HepG2 (cell line): Measurements from ENCODE around the gene TRPT1. TPM values are rescaled to one million over a fixed set of nuclear protein-coding genes. Genes with fewer than 3 reads are reported as not detected.

ENCODE experiments used
- FOXO1 ChIP-seq: sonication (generic); formaldehyde crosslinking; IDR thresholded peaks from 2 replicates; pipeline ENCODE4 v1.4.0; 2020; ENCODE audit warnings: missing genetic modification reagents
- HMG20B ChIP-seq: conservative IDR thresholded peaks from 2 replicates; pipeline ENCODE4 v1.6.1; 2016; ENCODE audit warnings: missing genetic modification reagents, missing compliant biosample characterization
- SIN3A ChIP-seq: IDR thresholded peaks from 2 replicates; pipeline ENCODE4 v1.6.1; 2011; ENCODE audit warnings: low read depth, mild to moderate bottlenecking, control low read depth, low read length, borderline replicate concordance
- SOX5 ChIP-seq: IDR thresholded peaks from 2 replicates; pipeline ENCODE4 v1.6.1; 2016; ENCODE audit warnings: borderline replicate concordance
- ZBTB1 ChIP-seq: sonication (generic); formaldehyde crosslinking; IDR thresholded peaks from 2 replicates; pipeline ENCODE4 v1.4.0; 2020; ENCODE audit warnings: missing genetic modification reagents, borderline replicate concordance
- ZBTB7B ChIP-seq: sonication (generic); formaldehyde crosslinking; IDR thresholded peaks from 2 replicates; pipeline ENCODE4 v1.4.0; 2020; ENCODE audit warnings: missing genetic modification reagents
- ZNF546 ChIP-seq: sonication (generic); formaldehyde crosslinking; conservative IDR thresholded peaks from 2 replicates; pipeline ENCODE4 v1.8.1; 2023; ENCODE audit warnings: mild to moderate bottlenecking, missing genetic modification reagents
- ZNF773 ChIP-seq: sonication (generic); formaldehyde crosslinking; IDR thresholded peaks from 2 replicates; pipeline ENCODE4 v1.4.0; 2020; ENCODE audit warnings: missing genetic modification reagents, borderline replicate concordance
- ZNF781 ChIP-seq: sonication (generic); formaldehyde crosslinking; IDR thresholded peaks from 2 replicates; pipeline ENCODE4 v1.5.1; 2020; ENCODE audit warnings: borderline replicate concordance, mild to moderate bottlenecking, missing genetic modification reagents; ENCODE audit errors: not compliant biosample characterization
- ZSCAN29 ChIP-seq: sonication (generic); formaldehyde crosslinking; conservative IDR thresholded peaks from 2 replicates; pipeline ENCODE4 v1.4.0; 2020; ENCODE audit warnings: mild to moderate bottlenecking, missing genetic modification reagents
- polyA plus RNA-seq, 8 experiments: library from polyadenylated mRNA; depleted of rRNA in 3 of 8; stranded (reverse) in 7 of 8; unstranded in 1 of 8; fragments of >200 nt; fragmentation: Illumina TruSeq in 4 of 8; extraction: Trizol in 4 of 8; gene quantifications; 2 replicates each; pipeline versions ENCODE4 v1.2.1 to v1.2.3, GENCODE V29; 2011 to 2016; ENCODE audit warnings: low read depth in 4 of 8, missing spikeins in 1 of 8, mixed read lengths in 1 of 8; ENCODE audit not compliant: insufficient read depth in 1 of 8
- total RNA-seq, 5 experiments: library from RNA; depleted of rRNA; stranded (reverse); fragments of >200 nt; fragmentation: Illumina TruSeq; extraction: Trizol; gene quantifications; 2 replicates each; pipeline ENCODE4 v1.2.3, GENCODE V29; 2016; ENCODE audit warnings: low read depth in 1 of 5
- TF ChIP-seq, protein P1 (sequence below), 2 experiments: IDR thresholded peaks; 2 replicates each; pipeline ENCODE4 v1.6.1; 2011 to 2012; ENCODE audit warnings: low read length in 2 of 2, borderline replicate concordance in 1 of 2, low read depth in 1 of 2, mild to moderate bottlenecking in 1 of 2, moderate library complexity in 1 of 2
- TF ChIP-seq, protein P2 (sequence below): sonication (generic); formaldehyde crosslinking; IDR thresholded peaks from 2 replicates; pipeline ENCODE4 v1.4.0; 2020; ENCODE audit warnings: mild to moderate bottlenecking, low read depth, missing genetic modification reagents
- TF ChIP-seq, protein P3 (sequence below): sonication (generic); formaldehyde crosslinking; IDR thresholded peaks from 2 replicates; pipeline ENCODE4 v1.5.0; 2020; ENCODE audit warnings: missing genetic modification reagents
- TF ChIP-seq, protein P4 (sequence below): IDR thresholded peaks from 2 replicates; pipeline ENCODE4 v1.6.1; 2016; ENCODE audit warnings: low read depth, missing genetic modification reagents, missing compliant biosample characterization

TRPT1 gene
- total and polyA plus RNA-seq, 2 of the 13 experiments (the other 11 are each of a cell fraction or from before 2014, with no cell fraction given) = 24.8 to 40.7 TPM

DNA sequence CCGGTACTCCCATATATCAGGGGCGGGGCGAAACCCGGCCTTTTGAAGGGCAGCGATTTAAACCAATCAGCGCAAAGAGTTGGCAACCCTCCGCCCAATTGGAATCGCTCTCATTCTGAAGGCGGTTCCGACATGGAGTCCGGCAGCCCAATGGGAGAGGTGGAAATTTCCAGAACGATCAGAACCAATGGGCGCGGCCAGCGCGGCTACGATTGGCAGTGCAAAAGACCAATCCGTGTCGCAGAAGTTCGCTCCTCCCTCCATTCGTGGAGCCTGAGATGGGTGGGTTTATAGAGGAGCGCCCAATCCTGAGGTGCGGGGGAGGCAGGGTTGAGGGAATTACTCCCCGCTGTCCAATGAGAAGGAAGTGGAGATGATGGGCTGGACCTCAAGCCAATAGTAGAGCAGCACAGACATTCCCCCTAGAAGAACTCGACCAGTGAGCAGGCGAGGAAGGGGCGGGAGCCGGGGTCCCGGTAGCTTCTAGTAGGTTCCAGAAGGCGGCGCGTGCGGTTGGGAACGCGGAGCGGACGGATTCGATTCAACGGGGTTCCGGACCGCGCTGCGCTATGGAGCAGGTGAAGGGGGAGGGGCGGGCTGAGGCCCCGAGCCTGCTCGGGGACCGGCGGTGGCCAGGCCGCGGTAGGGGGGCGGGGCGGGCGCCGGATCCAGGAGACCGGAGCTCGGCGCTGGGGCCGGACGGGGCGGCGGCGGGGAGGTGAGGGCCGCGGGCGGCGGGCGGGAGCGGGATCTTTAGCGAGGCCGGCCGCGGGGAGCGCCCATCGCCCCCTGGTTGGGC is 40.1 kb downstream of the TRPT1 start, which contains the start of gene STIP1 (continued):
- TF ChIP-seq ZNF546 (CRISPR knock-in tag) = no peak
- TF ChIP-seq ZNF773 (CRISPR knock-in tag) = no peak
- TF ChIP-seq HMG20B (CRISPR knock-in tag) = 0 out of 2 replicates have a peak, but pooled peaks have one; percentile 26
- TF ChIP-seq, protein P1, sequence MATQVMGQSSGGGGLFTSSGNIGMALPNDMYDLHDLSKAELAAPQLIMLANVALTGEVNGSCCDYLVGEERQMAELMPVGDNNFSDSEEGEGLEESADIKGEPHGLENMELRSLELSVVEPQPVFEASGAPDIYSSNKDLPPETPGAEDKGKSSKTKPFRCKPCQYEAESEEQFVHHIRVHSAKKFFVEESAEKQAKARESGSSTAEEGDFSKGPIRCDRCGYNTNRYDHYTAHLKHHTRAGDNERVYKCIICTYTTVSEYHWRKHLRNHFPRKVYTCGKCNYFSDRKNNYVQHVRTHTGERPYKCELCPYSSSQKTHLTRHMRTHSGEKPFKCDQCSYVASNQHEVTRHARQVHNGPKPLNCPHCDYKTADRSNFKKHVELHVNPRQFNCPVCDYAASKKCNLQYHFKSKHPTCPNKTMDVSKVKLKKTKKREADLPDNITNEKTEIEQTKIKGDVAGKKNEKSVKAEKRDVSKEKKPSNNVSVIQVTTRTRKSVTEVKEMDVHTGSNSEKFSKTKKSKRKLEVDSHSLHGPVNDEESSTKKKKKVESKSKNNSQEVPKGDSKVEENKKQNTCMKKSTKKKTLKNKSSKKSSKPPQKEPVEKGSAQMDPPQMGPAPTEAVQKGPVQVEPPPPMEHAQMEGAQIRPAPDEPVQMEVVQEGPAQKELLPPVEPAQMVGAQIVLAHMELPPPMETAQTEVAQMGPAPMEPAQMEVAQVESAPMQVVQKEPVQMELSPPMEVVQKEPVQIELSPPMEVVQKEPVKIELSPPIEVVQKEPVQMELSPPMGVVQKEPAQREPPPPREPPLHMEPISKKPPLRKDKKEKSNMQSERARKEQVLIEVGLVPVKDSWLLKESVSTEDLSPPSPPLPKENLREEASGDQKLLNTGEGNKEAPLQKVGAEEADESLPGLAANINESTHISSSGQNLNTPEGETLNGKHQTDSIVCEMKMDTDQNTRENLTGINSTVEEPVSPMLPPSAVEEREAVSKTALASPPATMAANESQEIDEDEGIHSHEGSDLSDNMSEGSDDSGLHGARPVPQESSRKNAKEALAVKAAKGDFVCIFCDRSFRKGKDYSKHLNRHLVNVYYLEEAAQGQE (IDR thresholded peaks at IDR 0.05; ENCODE audit: borderline replicate concordance in 1 of 2, low read depth in 1 of 2, low read length in 2 of 2) = no peak
- 0 out of 2 replicates have a peak, but pooled peaks have one; percentile 43 for TF ChIP-seq SOX5 (CRISPR knock-in tag)
- no peak for TF ChIP-seq ZBTB1 (CRISPR knock-in tag)
- TF ChIP-seq FOXO1 (CRISPR knock-in tag) = no peak; the same call in 1 of the 2 replicates
- TF ChIP-seq, protein P2, sequence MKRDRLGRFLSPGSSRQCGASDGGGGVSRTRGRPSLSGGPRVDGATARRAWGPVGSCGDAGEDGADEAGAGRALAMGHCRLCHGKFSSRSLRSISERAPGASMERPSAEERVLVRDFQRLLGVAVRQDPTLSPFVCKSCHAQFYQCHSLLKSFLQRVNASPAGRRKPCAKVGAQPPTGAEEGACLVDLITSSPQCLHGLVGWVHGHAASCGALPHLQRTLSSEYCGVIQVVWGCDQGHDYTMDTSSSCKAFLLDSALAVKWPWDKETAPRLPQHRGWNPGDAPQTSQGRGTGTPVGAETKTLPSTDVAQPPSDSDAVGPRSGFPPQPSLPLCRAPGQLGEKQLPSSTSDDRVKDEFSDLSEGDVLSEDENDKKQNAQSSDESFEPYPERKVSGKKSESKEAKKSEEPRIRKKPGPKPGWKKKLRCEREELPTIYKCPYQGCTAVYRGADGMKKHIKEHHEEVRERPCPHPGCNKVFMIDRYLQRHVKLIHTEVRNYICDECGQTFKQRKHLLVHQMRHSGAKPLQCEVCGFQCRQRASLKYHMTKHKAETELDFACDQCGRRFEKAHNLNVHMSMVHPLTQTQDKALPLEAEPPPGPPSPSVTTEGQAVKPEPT (CRISPR knock-in tag) = no peak
- TF ChIP-seq ZNF781 (CRISPR knock-in tag) = no peak
- peak; percentile 64; the same call in 1 of the 2 replicates for TF ChIP-seq SIN3A
- TF ChIP-seq, protein P3, sequence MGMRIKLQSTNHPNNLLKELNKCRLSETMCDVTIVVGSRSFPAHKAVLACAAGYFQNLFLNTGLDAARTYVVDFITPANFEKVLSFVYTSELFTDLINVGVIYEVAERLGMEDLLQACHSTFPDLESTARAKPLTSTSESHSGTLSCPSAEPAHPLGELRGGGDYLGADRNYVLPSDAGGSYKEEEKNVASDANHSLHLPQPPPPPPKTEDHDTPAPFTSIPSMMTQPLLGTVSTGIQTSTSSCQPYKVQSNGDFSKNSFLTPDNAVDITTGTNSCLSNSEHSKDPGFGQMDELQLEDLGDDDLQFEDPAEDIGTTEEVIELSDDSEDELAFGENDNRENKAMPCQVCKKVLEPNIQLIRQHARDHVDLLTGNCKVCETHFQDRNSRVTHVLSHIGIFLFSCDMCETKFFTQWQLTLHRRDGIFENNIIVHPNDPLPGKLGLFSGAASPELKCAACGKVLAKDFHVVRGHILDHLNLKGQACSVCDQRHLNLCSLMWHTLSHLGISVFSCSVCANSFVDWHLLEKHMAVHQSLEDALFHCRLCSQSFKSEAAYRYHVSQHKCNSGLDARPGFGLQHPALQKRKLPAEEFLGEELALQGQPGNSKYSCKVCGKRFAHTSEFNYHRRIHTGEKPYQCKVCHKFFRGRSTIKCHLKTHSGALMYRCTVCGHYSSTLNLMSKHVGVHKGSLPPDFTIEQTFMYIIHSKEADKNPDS = no peak
- TF ChIP-seq, protein P4, sequence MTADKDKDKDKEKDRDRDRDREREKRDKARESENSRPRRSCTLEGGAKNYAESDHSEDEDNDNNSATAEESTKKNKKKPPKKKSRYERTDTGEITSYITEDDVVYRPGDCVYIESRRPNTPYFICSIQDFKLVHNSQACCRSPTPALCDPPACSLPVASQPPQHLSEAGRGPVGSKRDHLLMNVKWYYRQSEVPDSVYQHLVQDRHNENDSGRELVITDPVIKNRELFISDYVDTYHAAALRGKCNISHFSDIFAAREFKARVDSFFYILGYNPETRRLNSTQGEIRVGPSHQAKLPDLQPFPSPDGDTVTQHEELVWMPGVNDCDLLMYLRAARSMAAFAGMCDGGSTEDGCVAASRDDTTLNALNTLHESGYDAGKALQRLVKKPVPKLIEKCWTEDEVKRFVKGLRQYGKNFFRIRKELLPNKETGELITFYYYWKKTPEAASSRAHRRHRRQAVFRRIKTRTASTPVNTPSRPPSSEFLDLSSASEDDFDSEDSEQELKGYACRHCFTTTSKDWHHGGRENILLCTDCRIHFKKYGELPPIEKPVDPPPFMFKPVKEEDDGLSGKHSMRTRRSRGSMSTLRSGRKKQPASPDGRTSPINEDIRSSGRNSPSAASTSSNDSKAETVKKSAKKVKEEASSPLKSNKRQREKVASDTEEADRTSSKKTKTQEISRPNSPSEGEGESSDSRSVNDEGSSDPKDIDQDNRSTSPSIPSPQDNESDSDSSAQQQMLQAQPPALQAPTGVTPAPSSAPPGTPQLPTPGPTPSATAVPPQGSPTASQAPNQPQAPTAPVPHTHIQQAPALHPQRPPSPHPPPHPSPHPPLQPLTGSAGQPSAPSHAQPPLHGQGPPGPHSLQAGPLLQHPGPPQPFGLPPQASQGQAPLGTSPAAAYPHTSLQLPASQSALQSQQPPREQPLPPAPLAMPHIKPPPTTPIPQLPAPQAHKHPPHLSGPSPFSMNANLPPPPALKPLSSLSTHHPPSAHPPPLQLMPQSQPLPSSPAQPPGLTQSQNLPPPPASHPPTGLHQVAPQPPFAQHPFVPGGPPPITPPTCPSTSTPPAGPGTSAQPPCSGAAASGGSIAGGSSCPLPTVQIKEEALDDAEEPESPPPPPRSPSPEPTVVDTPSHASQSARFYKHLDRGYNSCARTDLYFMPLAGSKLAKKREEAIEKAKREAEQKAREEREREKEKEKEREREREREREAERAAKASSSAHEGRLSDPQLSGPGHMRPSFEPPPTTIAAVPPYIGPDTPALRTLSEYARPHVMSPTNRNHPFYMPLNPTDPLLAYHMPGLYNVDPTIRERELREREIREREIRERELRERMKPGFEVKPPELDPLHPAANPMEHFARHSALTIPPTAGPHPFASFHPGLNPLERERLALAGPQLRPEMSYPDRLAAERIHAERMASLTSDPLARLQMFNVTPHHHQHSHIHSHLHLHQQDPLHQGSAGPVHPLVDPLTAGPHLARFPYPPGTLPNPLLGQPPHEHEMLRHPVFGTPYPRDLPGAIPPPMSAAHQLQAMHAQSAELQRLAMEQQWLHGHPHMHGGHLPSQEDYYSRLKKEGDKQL (CRISPR knock-in tag) = no peak; the same call in 1 of the 2 replicates
- no peak for TF ChIP-seq ZSCAN29 (CRISPR knock-in tag)
- TF ChIP-seq ZBTB7B (CRISPR knock-in tag) = no peak; the same call in 1 of the 2 replicates
